ENCODE results near the gene ALOX5AP.

Gene ALOX5AP
- 18.4 to 37.7 reads per million in 2 donors for total RNA-seq

DNA sequence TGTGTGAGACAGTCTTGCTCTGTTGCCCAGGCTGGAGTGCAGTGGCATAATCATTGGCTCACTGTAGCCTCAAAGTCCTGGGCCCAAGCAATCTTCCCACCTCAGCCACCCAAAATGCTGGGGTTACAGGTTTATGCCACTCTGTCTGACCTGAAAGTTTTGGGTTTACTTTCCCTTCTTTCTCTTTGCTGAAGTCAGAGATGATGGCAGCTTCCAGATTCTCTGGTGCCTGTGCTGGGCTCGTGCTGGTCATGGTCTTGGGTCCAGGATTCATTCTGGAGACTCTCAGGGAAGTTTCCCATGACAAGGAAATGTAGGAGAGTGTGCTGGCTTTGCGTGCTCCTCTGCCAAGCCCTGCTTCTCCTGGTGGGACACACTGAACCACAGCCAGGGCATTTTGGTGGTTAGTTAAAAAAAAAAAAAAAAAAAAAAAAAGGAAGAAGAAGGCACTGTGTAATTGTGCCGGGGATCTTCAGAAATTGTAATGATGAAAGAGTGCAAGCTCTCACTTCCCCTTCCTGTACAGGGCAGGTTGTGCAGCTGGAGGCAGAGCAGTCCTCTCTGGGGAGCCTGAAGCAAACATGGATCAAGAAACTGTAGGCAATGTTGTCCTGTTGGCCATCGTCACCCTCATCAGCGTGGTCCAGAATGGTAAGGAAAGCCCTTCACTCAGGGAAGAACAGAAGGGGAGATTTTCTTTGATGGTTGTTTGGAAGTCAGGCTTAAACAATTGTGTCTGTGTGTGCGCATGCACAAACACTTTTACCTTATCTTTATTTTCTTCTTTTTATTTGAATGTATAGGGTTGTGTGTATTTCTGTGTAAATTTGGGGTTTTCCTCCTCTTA, at the start of gene ALOX5AP:
ALOX5AP (plus strand) TSS at position 519 of the 847 bp plus-strand sequence; CDS start at position 582, 63 bp downstream.
- DNase-seq: peak in 3 of 5 experiments; percentile 13 to 87 (median 41)

DNA sequence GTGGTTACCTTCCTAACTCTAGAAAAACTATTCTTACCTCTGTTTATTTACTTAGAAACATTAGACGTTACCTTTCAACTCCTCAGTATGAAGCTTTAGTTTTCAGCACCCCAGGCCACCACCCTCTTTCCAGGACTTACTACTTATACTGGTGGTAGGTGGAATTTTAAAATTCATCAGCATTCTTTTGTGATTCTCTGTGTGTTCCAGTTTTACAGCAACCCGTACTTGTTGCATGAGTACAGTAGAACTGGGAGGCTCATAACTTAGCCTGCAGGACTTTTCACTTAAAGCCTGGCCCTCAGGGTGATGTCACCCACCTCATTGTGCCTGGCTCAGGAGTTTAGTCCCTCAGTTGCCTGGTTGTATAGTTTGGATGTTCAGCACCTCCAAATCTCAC, 49.4 kb upstream of the ALOX5AP start:
- DNase-seq: no peak

DNA sequence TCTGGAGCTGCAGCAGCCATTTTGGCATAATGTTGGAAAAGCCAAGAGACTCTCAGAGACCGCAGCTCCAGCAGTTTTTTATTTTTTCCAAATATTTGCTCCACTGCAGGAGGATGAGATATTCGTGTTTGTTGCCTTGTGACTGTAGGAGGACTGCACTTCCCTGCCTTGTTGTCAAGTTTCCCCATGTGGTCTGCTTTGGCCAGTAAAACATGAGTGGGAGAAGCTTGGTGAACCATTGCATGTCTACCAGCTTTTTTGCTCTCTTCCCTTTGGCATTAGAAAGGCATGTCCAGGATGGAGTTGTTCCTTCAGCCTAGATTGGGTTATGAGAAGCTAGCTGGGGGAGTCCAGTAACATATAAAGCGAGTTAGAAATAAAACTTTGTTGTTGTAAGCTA, 47.7 kb upstream of the ALOX5AP start:
- no peak for DNase-seq

DNA sequence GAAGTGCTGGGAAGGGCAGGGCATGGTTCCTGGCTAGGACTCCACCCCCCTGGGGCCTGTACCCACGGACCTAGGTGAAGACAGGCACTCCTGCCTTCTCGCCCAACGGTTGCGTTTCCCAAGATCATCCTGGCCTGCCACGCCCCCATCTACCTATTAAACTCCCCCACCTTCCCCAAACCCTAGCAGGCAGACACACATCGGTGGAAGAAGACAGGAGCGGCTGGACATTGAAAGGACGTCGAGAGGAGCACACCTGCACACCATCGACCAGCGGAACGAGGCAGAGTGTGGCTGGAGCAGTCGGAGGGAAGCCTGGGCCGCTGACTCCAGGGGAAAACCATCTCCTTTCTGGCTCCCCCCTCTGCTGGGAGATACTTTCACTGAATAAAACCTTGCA, 45.6 kb upstream of the ALOX5AP start:
- no peak for DNase-seq

DNA sequence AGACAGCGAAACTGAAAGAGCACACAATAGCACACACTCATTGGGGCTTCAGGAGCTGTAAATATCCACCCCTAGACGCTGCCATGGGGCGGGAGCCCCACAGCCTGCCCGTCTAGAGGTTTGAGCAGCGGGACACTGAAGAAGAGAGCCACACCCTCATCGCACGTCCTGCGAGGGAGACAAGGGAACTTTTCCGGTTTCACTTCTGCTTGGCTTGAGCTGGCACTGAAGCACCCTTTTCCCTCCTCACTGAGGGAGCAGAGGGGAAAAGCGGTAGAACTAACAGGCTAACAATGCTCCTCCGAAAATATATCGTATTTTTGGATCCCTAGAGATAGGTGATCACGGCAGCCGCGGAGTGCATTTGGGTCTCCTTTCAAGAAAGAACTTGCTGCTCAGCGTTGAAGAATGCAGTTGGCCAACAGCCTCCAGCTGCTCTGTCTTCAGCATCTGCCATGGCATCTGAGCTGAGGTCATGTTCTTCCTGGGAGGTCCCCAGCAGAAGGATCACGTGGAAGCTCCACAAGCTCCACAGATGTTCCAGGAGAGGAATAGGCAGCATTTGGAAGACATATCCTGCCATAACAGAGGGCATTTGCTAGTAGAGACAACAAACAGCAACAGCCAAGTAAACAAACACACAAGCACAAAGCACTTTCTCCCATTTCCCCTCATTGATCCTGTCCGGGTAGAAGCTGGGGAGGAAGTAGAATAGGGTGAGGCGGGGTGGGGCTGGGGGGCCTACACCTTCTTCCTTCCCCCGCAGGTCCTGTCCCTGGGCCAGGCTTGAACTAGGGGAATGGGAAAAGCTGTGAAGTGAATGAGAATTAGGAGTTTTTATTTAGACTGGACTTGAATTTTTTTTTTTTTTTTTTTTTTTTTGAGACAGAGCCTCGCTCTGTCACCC, 44.8 kb upstream of the ALOX5AP start:
- DNase-seq: peak in 2 of 5 experiments; percentile 24 to 55

DNA sequence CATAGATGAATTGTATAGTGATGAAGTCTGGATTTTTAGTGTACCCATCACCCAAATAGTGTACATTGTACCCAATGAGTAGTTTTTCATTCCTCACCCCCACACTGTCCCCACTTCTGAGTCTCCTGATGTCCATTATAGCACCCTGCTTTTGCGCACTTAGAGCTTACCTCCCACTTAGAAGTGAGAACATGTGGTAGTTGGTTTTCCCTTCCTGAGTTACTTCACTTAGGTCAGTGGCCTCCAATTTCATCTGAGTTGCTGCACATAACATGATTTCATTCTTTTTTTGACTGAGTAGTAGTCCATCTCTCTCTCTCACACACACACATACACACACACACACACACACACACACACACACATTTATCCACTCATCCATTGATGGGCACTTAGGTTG, 43.2 kb upstream of the ALOX5AP start:
- no peak for DNase-seq

DNA sequence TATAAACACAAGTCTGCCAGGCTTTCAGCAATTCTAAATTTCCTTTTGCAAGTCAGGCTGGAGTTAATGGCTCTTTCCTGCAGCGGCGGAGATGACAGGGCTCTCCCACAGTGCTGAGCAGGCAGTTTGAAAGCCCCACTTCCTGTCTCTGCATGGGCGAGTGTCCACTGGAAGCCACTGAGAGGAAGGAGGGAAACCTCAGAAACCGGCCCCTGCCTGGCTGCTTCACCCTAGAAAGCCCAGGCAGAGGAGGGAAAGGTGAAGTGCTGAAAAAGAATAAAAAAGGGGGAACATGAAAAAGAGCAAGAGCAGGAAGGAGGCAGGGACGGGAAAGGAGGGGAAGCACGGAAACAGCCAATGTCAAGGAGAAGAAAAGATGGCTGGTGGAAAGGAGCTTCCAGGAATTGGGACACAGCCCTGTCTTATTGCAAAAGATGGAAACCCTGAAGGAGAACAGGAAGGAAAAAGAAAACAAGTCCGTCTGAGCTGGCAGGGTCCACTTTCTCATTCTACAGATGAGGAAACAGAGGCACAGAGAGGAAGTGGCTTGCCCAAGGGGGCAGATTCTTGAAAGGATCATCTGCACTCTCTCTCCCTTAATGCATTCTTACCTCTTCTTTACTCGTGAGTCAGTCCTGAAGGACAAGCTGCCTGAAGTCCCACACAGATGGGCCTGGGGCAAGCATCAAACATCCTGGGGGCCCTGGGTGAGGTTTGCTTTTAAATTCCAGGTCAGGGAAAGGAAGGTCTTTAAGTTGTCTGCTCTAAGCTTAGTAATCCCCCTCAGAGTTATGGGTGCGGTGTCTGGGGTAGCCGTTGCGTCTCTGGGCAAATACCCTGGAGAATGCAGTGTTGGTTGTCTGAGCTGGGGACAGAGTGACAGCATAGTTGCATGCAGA, 38.8 kb upstream of the ALOX5AP start:
- DNase-seq: peak in 1 of 5 experiments; percentile 53

DNA sequence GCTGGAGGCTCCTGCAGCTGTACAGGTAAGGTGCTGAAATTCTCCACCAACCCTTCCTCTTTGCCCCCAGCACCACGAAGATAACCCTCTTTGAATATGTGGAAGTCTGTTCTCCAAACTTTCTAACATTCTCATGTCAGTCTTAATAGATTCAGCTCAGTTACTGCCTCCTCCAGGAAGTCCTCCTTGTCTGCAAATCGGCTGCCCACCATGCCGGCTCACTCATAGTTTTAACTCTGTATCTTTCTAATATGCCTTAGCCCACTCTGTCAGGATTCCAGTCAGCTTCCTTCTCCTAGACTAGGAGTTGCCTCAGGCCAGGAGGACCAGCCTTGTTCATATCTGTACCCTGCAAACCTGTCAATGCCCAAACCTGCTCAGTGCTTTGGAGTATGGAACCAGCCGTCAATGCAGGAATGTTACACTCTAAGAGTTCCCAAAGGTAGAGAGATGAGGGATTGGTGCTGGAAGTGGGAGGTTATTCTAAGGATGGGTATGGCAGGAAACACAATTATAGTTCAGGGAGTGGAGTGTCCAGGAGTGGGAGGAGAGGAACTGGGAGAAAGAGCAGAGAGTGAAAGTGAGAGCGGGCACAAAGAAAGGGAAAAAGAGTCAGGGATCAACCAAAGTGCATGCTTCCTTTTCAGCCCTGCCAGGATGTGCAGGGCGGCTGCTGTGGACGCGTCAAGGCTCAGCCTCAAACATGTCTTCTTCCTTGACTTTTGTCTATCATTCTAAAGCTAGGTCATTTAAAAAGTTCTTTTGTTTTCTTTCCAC, 38.0 kb upstream of the ALOX5AP start:
- no peak for DNase-seq

DNA sequence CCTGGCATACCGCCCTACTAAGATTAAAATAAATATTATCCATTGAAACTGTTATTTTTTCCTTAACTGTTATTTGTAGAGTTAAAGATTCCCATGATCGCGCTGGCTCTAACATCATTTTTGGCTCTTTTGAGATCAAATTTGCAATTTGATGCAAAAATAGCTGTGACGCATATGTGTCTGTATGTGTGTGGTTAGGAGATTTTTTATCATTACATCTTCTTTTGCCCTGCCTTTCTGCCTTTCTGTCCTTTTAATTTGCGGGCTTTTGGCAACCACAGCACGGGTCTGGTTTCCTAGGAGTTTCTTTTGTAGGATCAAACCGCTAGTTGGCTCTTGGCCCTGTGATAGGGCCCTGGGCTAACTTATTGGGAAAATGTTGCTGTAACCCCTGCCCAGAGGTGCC, 37.3 kb upstream of the ALOX5AP start:
- DNase-seq: no peak

DNA sequence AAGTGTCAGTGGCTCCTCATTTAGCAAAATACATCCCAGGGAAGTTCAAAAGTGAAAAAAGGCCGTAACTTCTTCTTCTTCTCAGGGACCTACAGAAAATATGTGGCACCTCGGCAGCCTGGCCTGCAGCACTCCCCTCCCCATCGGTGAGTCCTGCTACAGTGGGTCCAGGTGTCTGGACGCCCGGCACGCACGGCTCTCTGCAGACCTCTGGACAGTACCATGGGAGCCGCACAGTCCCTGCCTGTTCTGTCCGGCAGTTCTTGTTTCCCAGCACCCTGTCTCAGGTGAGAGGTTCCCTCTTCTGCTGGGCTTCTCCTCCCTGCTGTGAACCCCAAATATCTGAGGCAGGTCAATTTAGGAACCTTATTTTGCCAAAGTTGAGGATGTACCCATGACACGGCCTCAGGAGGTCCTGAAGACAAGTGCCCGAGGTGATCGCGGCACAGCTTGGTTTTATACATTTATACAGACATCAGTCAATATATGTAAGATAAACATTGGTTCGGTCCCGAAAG, 36.8 kb upstream of the ALOX5AP start:
- DNase-seq: no peak

DNA sequence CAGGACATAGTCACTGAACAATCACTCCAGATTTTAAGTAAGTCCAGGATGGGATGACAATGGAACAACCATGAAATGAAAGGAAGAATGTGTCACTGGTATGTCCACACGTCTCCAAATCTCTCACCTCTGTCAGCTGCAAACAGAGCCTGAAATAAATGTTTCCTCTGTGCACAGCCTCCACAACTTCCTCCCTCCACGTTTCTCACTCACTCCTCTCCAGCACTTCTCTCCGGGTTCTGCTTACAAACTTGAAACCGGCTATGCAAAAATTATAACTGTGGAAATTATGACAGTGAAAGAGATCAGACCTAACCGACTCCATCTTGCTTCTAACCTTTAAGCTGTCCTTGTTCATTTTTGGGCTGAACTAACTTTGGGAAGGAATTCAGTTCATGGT, 35.0 kb upstream of the ALOX5AP start:
- DNase-seq: no peak

DNA sequence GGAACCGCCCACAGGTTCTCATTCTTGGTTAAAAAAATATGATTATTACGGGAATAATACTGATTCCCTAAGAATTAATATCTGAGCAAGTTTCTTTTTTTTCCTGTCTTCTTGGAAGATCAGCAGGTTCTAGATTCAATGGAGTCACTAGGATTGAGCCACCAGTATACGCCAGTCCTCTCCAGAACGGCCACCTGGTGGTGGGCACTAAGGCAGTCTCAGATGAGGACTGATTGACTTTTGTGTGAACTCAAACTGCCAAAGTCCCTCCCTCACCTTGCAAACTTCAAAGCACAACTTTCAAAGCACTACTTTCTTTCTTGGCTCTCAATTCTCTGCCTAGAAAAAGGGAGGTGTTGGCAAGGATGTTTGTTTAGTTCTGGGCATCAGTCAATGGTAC, 33.3 kb upstream of the ALOX5AP start:
- no peak for DNase-seq

DNA sequence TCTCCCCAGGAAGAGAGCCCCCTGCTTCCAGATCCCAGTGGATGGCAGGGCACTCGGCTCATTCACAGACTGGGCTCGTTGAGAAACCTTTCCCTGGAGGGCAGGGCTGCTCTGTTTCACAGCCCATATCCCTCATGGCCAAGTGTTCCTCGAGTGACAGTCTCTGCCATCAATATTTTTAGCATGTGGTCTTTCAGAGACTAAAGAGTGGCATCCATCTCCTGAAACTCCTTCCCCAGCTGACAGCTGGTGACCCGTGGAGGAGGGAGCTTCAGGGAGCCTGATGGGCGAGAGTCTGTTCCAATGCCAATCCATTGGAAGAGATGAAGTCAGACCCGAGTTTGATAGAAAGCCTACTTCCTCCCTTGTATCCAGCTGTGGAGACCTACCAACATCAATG, 30.7 kb upstream of the ALOX5AP start:
- DNase-seq: no peak

DNA sequence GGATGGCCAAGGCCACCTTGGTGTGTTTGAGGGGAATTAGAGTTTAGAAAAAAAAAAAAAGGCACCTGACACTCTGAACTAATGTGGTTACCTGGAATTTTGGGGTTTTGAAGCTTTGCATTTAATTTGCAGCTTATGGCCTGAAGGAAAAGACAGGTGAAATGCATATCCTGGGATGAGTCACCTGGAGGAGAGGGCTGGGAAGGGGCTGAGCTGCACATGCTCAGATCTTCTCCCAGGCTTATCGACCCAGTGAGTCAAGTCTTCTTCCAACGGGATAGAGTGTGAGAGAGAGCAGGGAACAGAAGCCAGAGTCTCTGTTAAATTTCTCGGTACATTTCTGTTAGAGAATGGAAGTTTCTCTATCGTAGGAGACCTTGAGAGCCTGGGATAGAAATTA, 29.7 kb upstream of the ALOX5AP start:
- DNase-seq: no peak

DNA sequence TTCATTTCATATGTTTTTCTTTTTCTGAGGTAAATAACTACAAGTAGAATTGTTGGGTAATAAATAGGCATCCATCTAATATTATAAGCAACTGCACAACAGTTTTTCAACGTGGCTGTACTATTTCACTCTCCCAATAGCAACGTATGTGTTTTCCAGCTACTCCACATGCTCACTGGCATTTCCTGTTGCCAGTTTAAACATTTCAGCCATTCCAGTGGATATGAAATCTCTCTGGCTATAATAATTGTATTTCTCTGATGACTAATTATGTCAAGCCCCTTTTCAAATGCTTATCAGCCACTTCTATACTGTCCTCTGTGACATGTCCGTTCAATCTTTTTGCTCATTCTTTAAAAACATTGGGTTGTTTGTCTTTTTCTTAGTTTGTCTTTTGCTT, 26.8 kb upstream of the ALOX5AP start:
- no peak for DNase-seq

DNA sequence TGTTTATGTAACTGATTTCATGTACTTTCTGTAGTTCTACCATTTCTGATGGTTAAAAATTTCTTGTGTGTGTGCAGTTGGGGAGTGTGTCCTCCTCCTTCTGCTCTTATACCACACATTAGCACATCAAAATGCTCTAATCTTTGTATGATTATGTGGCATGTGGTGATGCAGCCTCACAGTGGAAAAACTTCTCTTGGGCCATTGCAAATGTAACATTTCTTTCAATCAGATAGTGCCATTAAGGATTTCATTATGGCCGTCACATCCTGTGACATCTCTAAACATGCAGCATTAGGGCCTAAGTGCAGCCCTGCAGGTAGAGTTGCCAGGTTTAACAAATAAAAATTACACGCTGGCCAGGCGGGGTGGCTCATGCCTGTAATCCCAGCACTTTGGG, 24.9 kb upstream of the ALOX5AP start:
- no peak for DNase-seq

DNA sequence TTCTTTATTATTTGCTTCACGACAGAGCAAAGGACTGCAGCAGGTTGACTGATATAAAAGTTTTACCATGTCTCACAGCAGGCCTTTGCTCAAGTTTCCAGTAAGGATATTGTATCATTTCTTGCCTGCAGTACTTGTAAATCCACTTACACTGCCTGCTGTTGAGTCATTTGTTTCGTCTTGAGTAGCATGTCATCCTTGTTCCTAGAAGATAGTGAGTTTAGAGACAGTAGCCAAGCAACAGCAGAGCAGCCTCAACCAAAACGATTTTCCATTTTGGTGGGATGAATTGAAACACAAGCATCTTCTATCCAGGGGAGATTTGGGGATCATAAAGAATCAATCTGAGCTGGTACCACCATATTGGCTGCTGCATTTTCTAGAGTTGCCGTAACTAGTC, 24.0 kb upstream of the ALOX5AP start:
- no peak for DNase-seq

DNA sequence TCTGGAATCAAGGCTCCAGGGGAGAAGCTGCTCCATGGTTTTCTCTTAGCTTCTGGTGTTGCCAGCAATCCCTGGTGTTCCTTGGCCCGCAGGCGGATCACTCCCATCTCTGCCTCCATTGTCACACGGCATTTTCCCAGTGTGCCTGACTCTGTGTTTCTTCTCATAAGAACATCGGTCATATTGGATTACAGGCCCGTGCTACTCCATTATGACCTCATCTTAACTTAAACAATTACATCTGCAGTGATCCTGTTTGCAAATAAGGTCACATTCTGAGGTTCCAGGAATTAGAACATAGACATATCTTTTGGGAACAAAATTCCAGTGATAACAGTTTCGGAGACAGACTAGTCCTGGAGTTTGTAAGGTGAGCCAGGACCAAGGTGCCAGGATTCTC, 23.5 kb upstream of the ALOX5AP start:
- no peak for DNase-seq

DNA sequence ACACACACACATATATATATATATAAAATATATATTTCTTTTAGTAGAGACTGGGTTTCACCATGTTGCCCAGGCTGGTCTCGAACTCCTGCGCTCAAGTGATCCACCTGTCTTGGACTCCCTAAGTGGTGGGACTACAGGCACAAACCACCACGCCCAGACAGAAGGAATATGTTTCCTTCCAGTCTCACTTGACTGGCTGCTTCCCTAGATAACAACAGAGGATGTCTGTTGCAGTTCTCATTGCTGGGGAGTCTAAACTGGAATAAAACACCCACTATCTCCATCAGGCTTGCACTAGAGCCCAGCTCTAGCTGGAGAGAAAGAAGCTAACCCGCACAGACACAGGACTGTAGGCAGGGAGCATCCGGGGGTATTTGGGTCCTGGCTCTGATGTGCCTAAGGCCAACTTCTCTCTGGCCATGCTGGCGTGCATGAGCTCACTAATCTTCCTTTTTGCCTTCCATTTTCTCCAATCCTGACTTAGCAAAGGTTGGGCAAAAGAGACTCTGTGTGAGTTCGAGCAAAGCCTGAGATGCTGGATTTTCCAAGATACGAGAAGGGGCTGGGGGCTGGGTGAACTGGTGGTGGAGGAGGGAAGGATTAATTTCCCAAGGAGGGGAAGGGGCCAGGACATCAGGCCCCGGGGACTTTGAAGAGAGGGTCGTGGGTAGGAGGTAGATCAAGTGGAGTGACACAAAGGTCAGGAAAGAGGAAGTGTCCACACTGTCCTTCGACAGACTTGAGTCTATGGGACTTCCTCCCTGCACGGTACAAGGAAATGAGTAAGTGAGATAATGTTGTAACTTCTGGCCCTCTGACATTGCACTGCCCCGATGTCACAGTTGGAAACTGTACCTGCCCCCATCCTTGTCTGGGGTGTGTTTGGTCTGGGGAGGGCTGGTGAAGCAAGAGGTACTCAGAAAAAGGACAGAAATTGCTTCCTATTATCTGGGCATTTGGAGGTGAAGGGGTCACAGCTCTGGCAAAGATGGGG, 22.5 kb upstream of the ALOX5AP start:
- DNase-seq: no peak

Measured in T-helper 2 cell (primary cell).